HEK293 (cell line): ENCODE results near the gene DMBX1.

Source experiments
- CTCF ChIA-PET: fragments of 350-600 bp; formaldehyde crosslinking; extraction: SDS; loops from one replicate; lab custom pipeline; 2021; ENCODE audit warnings: antibody characterized with exemption; lab: Yijun Ruan, JAX
- POLR2A ChIA-PET: fragments of 300-600 bp; formaldehyde crosslinking; extraction: SDS; loops from one replicate; lab custom pipeline; 2020; ENCODE audit warnings: antibody characterized with exemption, inconsistent platforms; lab: Yijun Ruan, JAX
- H3K27ac ChIP-seq: fragments of 200-500 bp; sonication (Bioruptor generic); 2 replicates; pipeline ENCODE4 v1.5.1; 2014; ENCODE audit warnings: low read depth, low read length, control low read depth, inconsistent platforms; ENCODE audit errors: extremely low read depth
- H3K36me3 ChIP-seq, 2 experiments: fragments of 200-500 bp in 1 of 2; sonication (Bioruptor generic) in 1 of 2; 1 replicate in 1 of 2; 2 replicates in 1 of 2; pipeline ENCODE4 v1.5.1; 2014 to 2017; ENCODE audit warnings: inconsistent platforms in 2 of 2, low read length in 2 of 2; ENCODE audit not compliant: control insufficient read depth in 2 of 2, insufficient read depth in 1 of 2
- H3K4me1 ChIP-seq: fragments of 200-500 bp; sonication (Bioruptor generic); 2 replicates; pipeline ENCODE4 v1.5.1; 2014; ENCODE audit warnings: mild to moderate bottlenecking, low read length, inconsistent platforms; ENCODE audit not compliant: control insufficient read depth, insufficient read depth
- H3K4me3 ChIP-seq: 2 replicates; pipeline ENCODE4 v1.5.1; 2011; ENCODE audit warnings: low read depth, mild to moderate bottlenecking, control low read depth, low read length, moderate library complexity
- H3K9me3 ChIP-seq: fragments of 200-500 bp; sonication (Bioruptor generic); 2 replicates; pipeline ENCODE4 v1.5.1; 2014; ENCODE audit warnings: low read depth, low read length, inconsistent platforms; ENCODE audit not compliant: control insufficient read depth, insufficient read depth
- EGR2 ChIP-seq: fragments of 450-650 bp; formaldehyde crosslinking; IDR thresholded peaks from 2 replicates; pipeline ENCODE4 v1.5.1; 2016; ENCODE audit warnings: low read depth, missing biosample characterization, missing genetic modification characterization
- GLIS2 ChIP-seq: fragments of 450-650 bp; formaldehyde crosslinking; IDR thresholded peaks from 2 replicates; pipeline ENCODE4 v1.5.1; 2016; ENCODE audit warnings: missing biosample characterization, missing genetic modification characterization
- OVOL3 ChIP-seq: fragments of 450-650 bp; formaldehyde crosslinking; IDR thresholded peaks from 2 replicates; pipeline ENCODE4 v1.5.1; 2016; ENCODE audit warnings: missing biosample characterization, missing genetic modification characterization
- REST ChIP-seq: fragments of 450-650 bp; formaldehyde crosslinking; IDR thresholded peaks from 2 replicates; pipeline ENCODE4 v1.5.1; 2016; ENCODE audit warnings: missing biosample characterization, missing genetic modification characterization
- SETDB1 ChIP-seq: IDR thresholded peaks from one replicate; pipeline ENCODE4 v1.6.1; 2017; ENCODE audit warnings: mild to moderate bottlenecking, low read length, moderate library complexity, mixed read lengths; ENCODE audit not compliant: insufficient read length
- SP3 ChIP-seq: fragments of 450-650 bp; formaldehyde crosslinking; IDR thresholded peaks from 2 replicates; pipeline ENCODE4 v1.5.1; 2016; ENCODE audit warnings: missing biosample characterization, missing genetic modification characterization
- ZBTB8A ChIP-seq: fragments of 450-650 bp; formaldehyde crosslinking; IDR thresholded peaks from 2 replicates; pipeline ENCODE4 v1.5.1; 2016; ENCODE audit warnings: missing biosample characterization, missing genetic modification characterization
- ZNF266 ChIP-seq: fragments of 450-650 bp; formaldehyde crosslinking; IDR thresholded peaks from 2 replicates; pipeline ENCODE4 v1.5.1; 2016; ENCODE audit warnings: missing biosample characterization, missing genetic modification characterization, low read depth
- ZNF488 ChIP-seq: fragments of 450-650 bp; formaldehyde crosslinking; IDR thresholded peaks from 2 replicates; pipeline ENCODE4 v1.5.1; 2016; ENCODE audit warnings: missing biosample characterization, missing genetic modification characterization
- ZNF560 ChIP-seq: fragments of 450-650 bp; formaldehyde crosslinking; IDR thresholded peaks from 2 replicates; pipeline ENCODE4 v1.5.1; 2017; ENCODE audit warnings: missing biosample characterization, missing genetic modification characterization, borderline replicate concordance
- ZNF571 ChIP-seq: fragments of 450-650 bp; formaldehyde crosslinking; IDR thresholded peaks from 2 replicates; pipeline ENCODE4 v1.5.0; 2017; ENCODE audit warnings: missing biosample characterization, missing genetic modification characterization
- ZNF677 ChIP-seq: fragments of 450-650 bp; IDR thresholded peaks from 2 replicates; pipeline ENCODE4 v1.5.0; 2018; ENCODE audit warnings: missing biosample characterization, mild to moderate bottlenecking, missing genetic modification characterization, moderate library complexity
- ZNF747 ChIP-seq: fragments of 450-650 bp; formaldehyde crosslinking; IDR thresholded peaks from 2 replicates; pipeline ENCODE4 v1.5.1; 2016; ENCODE audit warnings: missing biosample characterization, missing genetic modification characterization
- TF ChIP-seq, protein P1 (sequence below): fragments of 450-650 bp; formaldehyde crosslinking; IDR thresholded peaks from 2 replicates; pipeline ENCODE4 v1.5.1; 2016; ENCODE audit warnings: missing biosample characterization, missing genetic modification characterization, borderline replicate concordance
- TF ChIP-seq, protein P2 (sequence below): fragments of 450-650 bp; formaldehyde crosslinking; conservative IDR thresholded peaks from 2 replicates; pipeline ENCODE4 v1.5.1; 2016; ENCODE audit warnings: low read depth, missing biosample characterization, missing genetic modification characterization

Gene DMBX1

GRCh38 chr1:46450160-46450517, 39.5 kb upstream of the DMBX1 start (continued):
- TF ChIP-seq, protein P1, sequence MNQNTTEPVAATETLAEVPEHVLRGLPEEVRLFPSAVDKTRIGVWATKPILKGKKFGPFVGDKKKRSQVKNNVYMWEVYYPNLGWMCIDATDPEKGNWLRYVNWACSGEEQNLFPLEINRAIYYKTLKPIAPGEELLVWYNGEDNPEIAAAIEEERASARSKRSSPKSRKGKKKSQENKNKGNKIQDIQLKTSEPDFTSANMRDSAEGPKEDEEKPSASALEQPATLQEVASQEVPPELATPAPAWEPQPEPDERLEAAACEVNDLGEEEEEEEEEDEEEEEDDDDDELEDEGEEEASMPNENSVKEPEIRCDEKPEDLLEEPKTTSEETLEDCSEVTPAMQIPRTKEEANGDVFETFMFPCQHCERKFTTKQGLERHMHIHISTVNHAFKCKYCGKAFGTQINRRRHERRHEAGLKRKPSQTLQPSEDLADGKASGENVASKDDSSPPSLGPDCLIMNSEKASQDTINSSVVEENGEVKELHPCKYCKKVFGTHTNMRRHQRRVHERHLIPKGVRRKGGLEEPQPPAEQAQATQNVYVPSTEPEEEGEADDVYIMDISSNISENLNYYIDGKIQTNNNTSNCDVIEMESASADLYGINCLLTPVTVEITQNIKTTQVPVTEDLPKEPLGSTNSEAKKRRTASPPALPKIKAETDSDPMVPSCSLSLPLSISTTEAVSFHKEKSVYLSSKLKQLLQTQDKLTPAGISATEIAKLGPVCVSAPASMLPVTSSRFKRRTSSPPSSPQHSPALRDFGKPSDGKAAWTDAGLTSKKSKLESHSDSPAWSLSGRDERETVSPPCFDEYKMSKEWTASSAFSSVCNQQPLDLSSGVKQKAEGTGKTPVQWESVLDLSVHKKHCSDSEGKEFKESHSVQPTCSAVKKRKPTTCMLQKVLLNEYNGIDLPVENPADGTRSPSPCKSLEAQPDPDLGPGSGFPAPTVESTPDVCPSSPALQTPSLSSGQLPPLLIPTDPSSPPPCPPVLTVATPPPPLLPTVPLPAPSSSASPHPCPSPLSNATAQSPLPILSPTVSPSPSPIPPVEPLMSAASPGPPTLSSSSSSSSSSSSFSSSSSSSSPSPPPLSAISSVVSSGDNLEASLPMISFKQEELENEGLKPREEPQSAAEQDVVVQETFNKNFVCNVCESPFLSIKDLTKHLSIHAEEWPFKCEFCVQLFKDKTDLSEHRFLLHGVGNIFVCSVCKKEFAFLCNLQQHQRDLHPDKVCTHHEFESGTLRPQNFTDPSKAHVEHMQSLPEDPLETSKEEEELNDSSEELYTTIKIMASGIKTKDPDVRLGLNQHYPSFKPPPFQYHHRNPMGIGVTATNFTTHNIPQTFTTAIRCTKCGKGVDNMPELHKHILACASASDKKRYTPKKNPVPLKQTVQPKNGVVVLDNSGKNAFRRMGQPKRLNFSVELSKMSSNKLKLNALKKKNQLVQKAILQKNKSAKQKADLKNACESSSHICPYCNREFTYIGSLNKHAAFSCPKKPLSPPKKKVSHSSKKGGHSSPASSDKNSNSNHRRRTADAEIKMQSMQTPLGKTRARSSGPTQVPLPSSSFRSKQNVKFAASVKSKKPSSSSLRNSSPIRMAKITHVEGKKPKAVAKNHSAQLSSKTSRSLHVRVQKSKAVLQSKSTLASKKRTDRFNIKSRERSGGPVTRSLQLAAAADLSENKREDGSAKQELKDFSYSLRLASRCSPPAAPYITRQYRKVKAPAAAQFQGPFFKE (tag by site-specific recombination), result no peak
- TF ChIP-seq ZBTB8A (tag by site-specific recombination) (no peak), ZNF571 (no peak)
- TF ChIP-seq, protein P2, sequence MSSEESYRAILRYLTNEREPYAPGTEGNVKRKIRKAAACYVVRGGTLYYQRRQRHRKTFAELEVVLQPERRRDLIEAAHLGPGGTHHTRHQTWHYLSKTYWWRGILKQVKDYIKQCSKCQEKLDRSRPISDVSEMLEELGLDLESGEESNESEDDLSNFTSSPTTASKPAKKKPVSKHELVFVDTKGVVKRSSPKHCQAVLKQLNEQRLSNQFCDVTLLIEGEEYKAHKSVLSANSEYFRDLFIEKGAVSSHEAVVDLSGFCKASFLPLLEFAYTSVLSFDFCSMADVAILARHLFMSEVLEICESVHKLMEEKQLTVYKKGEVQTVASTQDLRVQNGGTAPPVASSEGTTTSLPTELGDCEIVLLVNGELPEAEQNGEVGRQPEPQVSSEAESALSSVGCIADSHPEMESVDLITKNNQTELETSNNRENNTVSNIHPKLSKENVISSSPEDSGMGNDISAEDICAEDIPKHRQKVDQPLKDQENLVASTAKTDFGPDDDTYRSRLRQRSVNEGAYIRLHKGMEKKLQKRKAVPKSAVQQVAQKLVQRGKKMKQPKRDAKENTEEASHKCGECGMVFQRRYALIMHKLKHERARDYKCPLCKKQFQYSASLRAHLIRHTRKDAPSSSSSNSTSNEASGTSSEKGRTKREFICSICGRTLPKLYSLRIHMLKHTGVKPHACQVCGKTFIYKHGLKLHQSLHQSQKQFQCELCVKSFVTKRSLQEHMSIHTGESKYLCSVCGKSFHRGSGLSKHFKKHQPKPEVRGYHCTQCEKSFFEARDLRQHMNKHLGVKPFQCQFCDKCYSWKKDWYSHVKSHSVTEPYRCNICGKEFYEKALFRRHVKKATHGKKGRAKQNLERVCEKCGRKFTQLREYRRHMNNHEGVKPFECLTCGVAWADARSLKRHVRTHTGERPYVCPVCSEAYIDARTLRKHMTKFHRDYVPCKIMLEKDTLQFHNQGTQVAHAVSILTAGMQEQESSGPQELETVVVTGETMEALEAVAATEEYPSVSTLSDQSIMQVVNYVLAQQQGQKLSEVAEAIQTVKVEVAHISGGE (tag by site-specific recombination), result no peak

GRCh38 chr1:46451948-46452930, 37.4 kb upstream of the DMBX1 start:
- H3K9me3 ChIP-seq, result no peaks in the 10 kb centered on the region
- POLR2A ChIA-PET, result no interaction called here

More at GRCh38 chr1:46451948-46452930, 37.4 kb upstream of the DMBX1 start:
- CTCF ChIA-PET, result interaction anchor here (0.6 to 12.7 kb wide), 8 partner anchors 10 to 103 kb away, joined by 3 to 315 read pairs (median 4); a partner anchor contains a TSS
- Histone ChIP-seq H3K27ac (no peak overlapping the region), H3K4me3 (no peak overlapping the region), H3K4me1 (no peaks in the 10 kb centered on the region), H3K36me3 (no peaks in the 10 kb centered on the region)
- no peak for TF ChIP-seq ZNF677 (tag by site-specific recombination)
- no peak for TF ChIP-seq ZNF747 (tag by site-specific recombination)
- 0 out of 2 replicates have a peak, but pooled peaks have one; percentile 29 for TF ChIP-seq GLIS2
- no peak for TF ChIP-seq ZNF266 (tag by site-specific recombination)
- TF ChIP-seq SP3 (tag by site-specific recombination), result no peak
- TF ChIP-seq SETDB1, result no peak
- TF ChIP-seq ZNF488, result no peak
- TF ChIP-seq ZNF560 (tag by site-specific recombination), result no peak
- TF ChIP-seq EGR2 (tag by site-specific recombination), result peak; percentile 30; the same call in 1 of the 2 replicates
- TF ChIP-seq REST, result no peak
- TF ChIP-seq OVOL3 (tag by site-specific recombination), result no peak
